Skin of body (tissue), 2 donors: ENCODE results near the gene ZMYM2. TPM values are rescaled to one million over a fixed set of nuclear protein-coding genes. Genes with fewer than 3 reads are reported as not detected.

Experiments
- DNase-seq: peaks from one replicate; lab custom pipeline; 2025; lab: John Stamatoyannopoulos, UW
- total RNA-seq: library from RNA; depleted of rRNA; stranded (reverse); fragments of >200 nt; gene quantifications from one replicate; pipeline ENCODE4 v1.2.3, GENCODE V29; 2014

The ZMYM2 gene
- total RNA-seq, 1 donor from 2014 or later = 109 TPM

DNA sequence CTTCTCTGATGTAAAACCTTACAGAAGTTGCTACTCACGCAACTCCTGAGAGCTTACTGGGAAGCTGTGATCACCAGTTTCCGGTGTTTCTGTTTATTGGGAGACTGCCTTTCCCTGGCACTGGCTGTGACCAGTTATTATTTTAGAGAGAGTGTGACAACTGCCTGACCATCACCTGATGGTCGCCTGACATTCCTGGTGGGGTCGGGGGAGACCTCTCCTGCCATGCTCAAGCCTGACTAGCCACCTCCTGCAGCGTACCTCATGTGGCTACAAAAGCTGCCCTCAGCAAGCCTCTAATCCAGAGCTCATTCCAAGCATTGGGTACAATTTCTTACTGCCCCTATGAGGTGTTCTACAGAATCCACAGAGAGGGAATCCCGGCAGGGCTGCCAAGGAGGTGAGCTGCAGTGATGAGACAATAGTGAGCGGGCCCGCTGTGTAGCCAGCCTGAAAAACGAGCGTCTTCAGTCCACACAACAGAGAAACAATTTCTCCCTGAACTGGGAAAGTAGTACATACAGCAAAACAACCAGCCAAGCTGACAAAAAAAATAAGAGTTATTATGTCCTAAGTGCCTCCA is 173.6 kb downstream of the ZMYM2 start:
- DNase-seq = no peak

GRCh38 chr13:20134732-20135131 is 176.2 kb downstream of the ZMYM2 start:
- DNase-seq = no peak

GRCh38 chr13:20136781-20137703 is 178.5 kb downstream of the ZMYM2 start:
- DNase-seq = no peak

DNA sequence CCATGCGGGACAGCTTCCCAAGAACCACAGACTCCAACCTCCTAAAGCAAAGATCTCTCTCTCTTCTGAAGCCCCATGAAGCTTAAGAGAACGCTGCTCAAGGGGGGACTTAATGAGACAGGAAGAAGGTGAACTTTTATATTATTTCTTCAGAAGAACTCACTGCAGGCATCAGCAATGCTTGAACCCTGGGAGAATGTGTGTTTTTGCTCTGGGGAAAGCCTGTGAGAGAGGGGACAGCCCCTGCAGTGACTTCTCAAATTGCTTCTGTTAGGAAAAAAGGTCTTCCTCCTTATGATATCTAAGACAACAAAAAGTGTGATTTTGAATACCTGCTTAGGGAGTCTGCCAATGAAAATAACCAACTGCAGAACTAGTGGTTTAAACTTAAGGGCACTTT is 179.3 kb downstream of the ZMYM2 start:
- no peak for DNase-seq

- DNase-seq = no peak
These were observed 182.0 kb downstream of the ZMYM2 start for GRCh38 chr13:20140487-20140886.

Other genes with a start within 250 kb of the ZMYM2 start
- gene PSPC1, start 175.8 kb upstream of the ZMYM2 start, total RNA-seq = 56.7 TPM
- 26.1 TPM for gene ZMYM5, start 95.1 kb upstream of the ZMYM2 start, total RNA-seq
- 1.2 TPM for gene GJA3, start 202.3 kb downstream of the ZMYM2 start, total RNA-seq
- 84.7 TPM for gene GJB2, start 234.2 kb downstream of the ZMYM2 start, total RNA-seq